ENCODE measurements around the gene TTC34. TPM values are rescaled to one million over a fixed set of nuclear protein-coding genes. Genes with fewer than 3 reads are reported as not detected.

TTC34 gene
- total and polyA plus RNA-seq, 9 of the 15 experiments (the other 6 are each of a cell fraction or from before 2014, with no cell fraction given) = 0.03 to 0.38 (median 0.05) TPM; not detected in 2

DNA sequence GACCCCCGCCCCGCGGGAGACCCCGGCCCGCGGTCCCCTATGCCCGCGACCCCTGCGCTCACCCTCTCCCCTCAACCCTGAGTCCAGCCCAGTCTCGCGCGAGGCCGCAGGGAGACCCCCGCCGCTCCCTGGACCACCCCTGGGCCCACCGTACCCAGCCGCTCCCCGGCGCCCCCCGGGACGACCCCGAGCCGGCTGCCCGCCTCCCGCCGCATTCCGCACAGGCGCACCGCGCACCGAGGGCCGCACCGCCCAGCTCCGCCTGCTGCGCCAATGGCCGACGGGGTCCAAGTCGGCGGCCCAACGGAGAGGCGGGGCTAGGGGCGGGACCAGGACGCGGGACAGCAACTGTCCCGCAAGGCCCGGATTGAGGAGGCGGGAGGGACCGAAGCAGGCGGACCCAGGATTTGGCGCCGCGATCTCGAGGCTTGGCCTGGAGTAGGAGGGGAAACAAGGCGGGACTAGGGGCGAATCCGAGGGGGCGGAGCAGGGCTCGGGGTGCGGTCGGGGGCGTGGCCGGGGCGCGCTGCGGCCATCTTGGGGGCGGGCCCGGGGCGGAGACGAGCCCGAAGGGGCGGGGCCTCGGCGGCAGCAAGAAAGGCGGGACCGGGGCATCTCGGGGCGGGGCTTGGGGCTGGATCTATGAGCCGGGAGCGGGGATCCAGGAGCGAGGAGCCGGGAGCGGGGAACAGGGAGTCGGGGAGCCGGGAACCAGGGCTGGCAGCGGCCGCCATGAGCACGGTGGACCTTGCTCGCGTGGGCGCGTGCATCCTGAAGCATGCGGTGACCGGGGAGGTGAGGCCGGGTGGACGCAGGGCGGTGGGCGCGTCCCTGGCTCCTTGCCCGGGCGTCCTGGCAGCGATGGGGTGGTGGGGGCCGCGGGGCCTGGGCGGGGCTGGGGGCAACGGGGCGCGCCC lies 215.1 kb downstream of the TTC34 start, which contains the start of gene PRXL2B (continued):
- TF ChIP-seq ZNF740 (CRISPR knock-in tag; IDR thresholded peaks at IDR 0.05) = no peak
- TF ChIP-seq ZNF740 (tag; IDR thresholded peaks at IDR 0.05) = no peak
- no peak for TF ChIP-seq FOXK1 (CRISPR knock-in tag; IDR thresholded peaks at IDR 0.05; ENCODE audit: borderline replicate concordance)
- TF ChIP-seq MAFK (IDR thresholded peaks at IDR 0.05; ENCODE audit: low read length) = no peak
- no peak for TF ChIP-seq TFAM (CRISPR knock-in tag; conservative IDR thresholded peaks at IDR 0.05)
- TF ChIP-seq GATAD2B (IDR thresholded peaks at IDR 0.05; ENCODE audit: borderline replicate concordance) = peak; percentile 53; the same call in 1 of the 2 replicates
- TF ChIP-seq USF1 (CRISPR knock-in tag; IDR thresholded peaks at IDR 0.05) = no peak
- TF ChIP-seq CREM (IDR thresholded peaks at IDR 0.05; ENCODE audit: low read depth) = peak; percentile 63
- TF ChIP-seq ATF4 (CRISPR knock-in tag; IDR thresholded peaks at IDR 0.05) = no peak
- no peak for TF ChIP-seq NBN (IDR thresholded peaks at IDR 0.05; ENCODE audit: low read depth)
- TF ChIP-seq POLR3G (IDR thresholded peaks at IDR 0.05; ENCODE audit: extremely low read depth, insufficient read length, insufficient replicate concordance) = no peak
- no peak for TF ChIP-seq ZNF699 (CRISPR knock-in tag; IDR thresholded peaks at IDR 0.05; ENCODE audit: insufficient replicate concordance)
- TF ChIP-seq ZNF551 (CRISPR knock-in tag; IDR thresholded peaks at IDR 0.05) = no peak
- no peak for TF ChIP-seq ZNF766 (CRISPR knock-in tag; conservative IDR thresholded peaks at IDR 0.05)
- no peak for TF ChIP-seq ZNF609 (CRISPR knock-in tag; IDR thresholded peaks at IDR 0.05; ENCODE audit: borderline replicate concordance)
- no peak for TF ChIP-seq ZBTB1 (CRISPR knock-in tag; IDR thresholded peaks at IDR 0.05; ENCODE audit: borderline replicate concordance, low read depth)
- TF ChIP-seq, protein P1, sequence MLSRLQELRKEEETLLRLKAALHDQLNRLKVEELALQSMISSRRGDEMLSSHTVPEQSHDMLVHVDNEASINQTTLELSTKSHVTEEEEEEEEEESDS (CRISPR knock-in tag; IDR thresholded peaks at IDR 0.05) = no peak
- TF ChIP-seq EWSR1 (IDR thresholded peaks at IDR 0.05; ENCODE audit: borderline replicate concordance, low read depth, partially characterized antibody) = no peak
